Measurements from ENCODE around the gene CHI3L2. TPM values are rescaled to one million over a fixed set of nuclear protein-coding genes. Genes with fewer than 3 reads are reported as not detected.

The CHI3L2 gene
- total and polyA plus RNA-seq, 2 experiments from 2014 or later: 0.68 TPM; not detected in 1

GRCh38 chr1:111222308-111223125, 5.0 kb upstream of the CHI3L2 start:
- Mint-ChIP-seq H3K4me1 (peaks cover 40% of the 10 kb centered on the region), H3K4me3 (no peak overlapping the region), H3K9me3 (no peaks in the 10 kb centered on the region), H3K27ac (no peak overlapping the region), H3K36me3 (ENCODE audit: low read depth) (no peaks in the 10 kb centered on the region), H3K27me3 (ENCODE audit: insufficient read depth, low read depth, poor library complexity) (peaks cover 16% of the 10 kb centered on the region)
- Histone ChIP-seq H3F3A (replicated peaks; ENCODE audit: low read depth) (no peaks in the 10 kb centered on the region), H3K4me1 (ENCODE audit: insufficient read depth) (peaks cover 20% of the 10 kb centered on the region), H3K27me3 (ENCODE audit: insufficient read depth) (no peaks in the 10 kb centered on the region), H3K9me2 (ENCODE audit: insufficient read depth) (peaks cover 5% of the 10 kb centered on the region; the same call in 1 of the 2 replicates), H3K79me2 (replicated peaks; ENCODE audit: insufficient read depth) (no peaks in the 10 kb centered on the region), H3K4me2 (no peak overlapping the region), H3K4me3 (no peak overlapping the region), H3K27ac (ENCODE audit: low read depth) (no peak overlapping the region), H2AFZ (peak overlapping the region; percentile 31; the same call in 1 of the 2 replicates), H3K36me3 (ENCODE audit: insufficient read depth) (no peaks in the 10 kb centered on the region), H4K20me1 (replicated peaks; ENCODE audit: insufficient read depth) (no peaks in the 10 kb centered on the region)
- peak; percentile 93 to 99 for TF ChIP-seq CTCF (conservative IDR thresholded peaks at IDR 0.05; ENCODE audit: low read depth in 2 of 2)
- TF ChIP-seq CREB1 (CRISPR knock-in tag; IDR thresholded peaks at IDR 0.05; ENCODE audit: low read depth): no peak
- TF ChIP-seq ETS1 (IDR thresholded peaks at IDR 0.05): no peak
- DNase-seq (ENCODE audit: low spot score): peak; percentile 89
- ATAC-seq: peak; percentile 95

- Histone ChIP-seq H3K27me3 (ENCODE audit: insufficient read depth) (no peaks in the 10 kb centered on the region), H3K9me2 (ENCODE audit: insufficient read depth) (no peaks in the 10 kb centered on the region), H4K20me1 (replicated peaks; ENCODE audit: insufficient read depth) (no peaks in the 10 kb centered on the region), H3K4me2 (no peak overlapping the region), H3K27ac (ENCODE audit: low read depth) (no peak overlapping the region), H3K4me3 (no peak overlapping the region), H3K79me2 (replicated peaks; ENCODE audit: insufficient read depth) (no peaks in the 10 kb centered on the region), H3F3A (replicated peaks; ENCODE audit: low read depth) (no peaks in the 10 kb centered on the region), H3K36me3 (ENCODE audit: insufficient read depth) (no peaks in the 10 kb centered on the region), H3K4me1 (ENCODE audit: insufficient read depth) (peaks cover 16% of the 10 kb centered on the region), H2AFZ (0 out of 2 replicates have a peak overlapping the region, but pooled peaks have one; percentile 39)
- peaks cover 16% of the 10 kb centered on the region for H3K27me3 Mint-ChIP-seq (ENCODE audit: insufficient read depth, low read depth, poor library complexity)
- no peaks in the 10 kb centered on the region for H3K9me3 Mint-ChIP-seq
- H3K36me3 Mint-ChIP-seq (ENCODE audit: low read depth): no peaks in the 10 kb centered on the region
- ATAC-seq (no peak), DNase-seq (ENCODE audit: low spot score) (no peak)
- peaks cover 34% of the 10 kb centered on the region for H3K4me1 Mint-ChIP-seq
- H3K4me3 Mint-ChIP-seq: no peak overlapping the region
- H3K27ac Mint-ChIP-seq: no peak overlapping the region
- TF ChIP-seq JUNB (IDR thresholded peaks at IDR 0.05; ENCODE audit: unreplicated experiment) (no peak), NANOG (IDR thresholded peaks at IDR 0.05; ENCODE audit: borderline replicate concordance) (no peak), CTCF (conservative IDR thresholded peaks at IDR 0.05; ENCODE audit: low read depth in 2 of 2) (no peak), ZNF462 (CRISPR knock-in tag; IDR thresholded peaks at IDR 0.05) (no peak), EZH2phosphoT487 (IDR thresholded peaks at IDR 0.05; ENCODE audit: unreplicated experiment) (no peak), EZH2 (IDR thresholded peaks at IDR 0.05; ENCODE audit: low read depth, unreplicated experiment) (no peak)
Observed at GRCh38 chr1:111223126-111223685, 4.3 kb upstream of the CHI3L2 start.

Measured in GM23338 (cell line).